ENCODE results near the gene TSHR.

The TSHR gene

GRCh38 chr14:81137316-81137715 lies 181.9 kb downstream of the TSHR start:
- no peak for DNase-seq (ENCODE audit: low read depth)

GRCh38 chr14:81138429-81138828 lies 183.0 kb downstream of the TSHR start:
- DNase-seq (ENCODE audit: low read depth) = no peak

GRCh38 chr14:81141426-81141825 lies 186.0 kb downstream of the TSHR start:
- DNase-seq (ENCODE audit: low read depth) = no peak

- DNase-seq (ENCODE audit: low read depth) = no peak
Measured at GRCh38 chr14:81143793-81144192, 188.4 kb downstream of the TSHR start.

GRCh38 chr14:81144824-81145603 lies 189.6 kb downstream of the TSHR start:
- no peak for DNase-seq (ENCODE audit: low read depth)

- DNase-seq (ENCODE audit: low read depth) = no peak
Measured at GRCh38 chr14:81147140-81147897, 191.9 kb downstream of the TSHR start.

GRCh38 chr14:81148635-81149034 lies 193.2 kb downstream of the TSHR start:
- no peak for DNase-seq (ENCODE audit: low read depth)

GRCh38 chr14:81153187-81153586 lies 197.8 kb downstream of the TSHR start:
- no peak for DNase-seq (ENCODE audit: low read depth)

GRCh38 chr14:81157431-81157830 lies 202.0 kb downstream of the TSHR start:
- DNase-seq (ENCODE audit: low read depth) = no peak

GRCh38 chr14:81161088-81161487 lies 205.7 kb downstream of the TSHR start:
- no peak for DNase-seq (ENCODE audit: low read depth)

GRCh38 chr14:81161749-81162148 lies 206.3 kb downstream of the TSHR start:
- DNase-seq (ENCODE audit: low read depth) = no peak

GRCh38 chr14:81162941-81163340 lies 207.5 kb downstream of the TSHR start:
- no peak for DNase-seq (ENCODE audit: low read depth)

- no peak for DNase-seq (ENCODE audit: low read depth)
Measured at GRCh38 chr14:81164167-81164774, 208.8 kb downstream of the TSHR start.

- no peak for DNase-seq (ENCODE audit: low read depth)
Measured at GRCh38 chr14:81165188-81165587, 209.8 kb downstream of the TSHR start.

GRCh38 chr14:81166121-81166520 lies 210.7 kb downstream of the TSHR start:
- DNase-seq (ENCODE audit: low read depth) = no peak

- no peak for DNase-seq (ENCODE audit: low read depth)
Measured at GRCh38 chr14:81169267-81169666, 213.8 kb downstream of the TSHR start.

- DNase-seq (ENCODE audit: low read depth) = no peak
Measured at GRCh38 chr14:81169711-81170103, 214.3 kb downstream of the TSHR start.

- DNase-seq (ENCODE audit: low read depth) = peak; percentile 78
Measured at GRCh38 chr14:81170104-81170828, 214.8 kb downstream of the TSHR start.

- DNase-seq (ENCODE audit: low read depth) = no peak
Measured at GRCh38 chr14:81170829-81171195, 215.4 kb downstream of the TSHR start.

GRCh38 chr14:81172353-81172752 lies 216.9 kb downstream of the TSHR start:
- DNase-seq (ENCODE audit: low read depth) = no peak

- DNase-seq (ENCODE audit: low read depth) = no peak
Measured at GRCh38 chr14:81172881-81173280, 217.5 kb downstream of the TSHR start.

GRCh38 chr14:81176241-81176640 lies 220.8 kb downstream of the TSHR start:
- DNase-seq (ENCODE audit: low read depth) = no peak

Data from activated T-helper 1 cell treated with Interleukin-2 at 50 U/mL for 16 hours (primary cell).